Loucy (cell line): ENCODE measurements around the gene TMEM14A.
"Not testable (repeated sequence)": the region's sequence is repeated elsewhere in the genome, so short reads cannot be mapped to it uniquely, and the experiment has no call there.

ENCODE experiments used
- H2AFZ ChIP-seq: fragments of 200-600 bp; sonication (generic); 2 replicates; pipeline ENCODE4 v1.6.0; 2016; ENCODE audit warnings: antibody characterized with exemption, mild to moderate bottlenecking, low read length, moderate library complexity
- H3F3A ChIP-seq: fragments of 200-600 bp; 2 replicates; pipeline ENCODE4 v1.6.0; 2016; ENCODE audit warnings: antibody characterized with exemption, low read depth, mild to moderate bottlenecking
- H3K27me3 ChIP-seq: fragments of 200-600 bp; sonication (generic); 2 replicates; pipeline ENCODE4 v1.6.1; 2014; ENCODE audit warnings: low read length, mild to moderate bottlenecking; ENCODE audit not compliant: insufficient read depth, poor library complexity, severe bottlenecking
- H3K36me3 ChIP-seq: fragments of 200-600 bp; sonication (generic); 2 replicates; pipeline ENCODE4 v1.6.1; 2016; ENCODE audit warnings: low read length; ENCODE audit not compliant: insufficient read depth
- H3K4me1 ChIP-seq: fragments of 200-600 bp; sonication (generic); 2 replicates; pipeline ENCODE4 v1.5.1; 2014; ENCODE audit warnings: low read length, mild to moderate bottlenecking; ENCODE audit not compliant: insufficient read depth, poor library complexity, severe bottlenecking
- H3K4me2 ChIP-seq: fragments of 200-600 bp; sonication (generic); 2 replicates; pipeline ENCODE4 v1.6.0; 2014; ENCODE audit warnings: antibody characterized with exemption, low read length, low read depth, mild to moderate bottlenecking; ENCODE audit not compliant: poor library complexity, severe bottlenecking
- H3K4me3 ChIP-seq: fragments of 200-600 bp; sonication (generic); 2 replicates; pipeline ENCODE4 v1.5.1; 2014; ENCODE audit warnings: low read length, mild to moderate bottlenecking, mixed read lengths; ENCODE audit not compliant: poor library complexity, severe bottlenecking
- H3K79me2 ChIP-seq: fragments of 200-600 bp; sonication (generic); 2 replicates; pipeline ENCODE4 v1.6.1; 2014; ENCODE audit warnings: low read length; ENCODE audit not compliant: insufficient read depth
- H3K9ac ChIP-seq: fragments of 200-600 bp; sonication (generic); 2 replicates; pipeline ENCODE4 v1.6.0; 2014; ENCODE audit warnings: mild to moderate bottlenecking, low read depth, low read length, moderate library complexity; ENCODE audit not compliant: poor library complexity, severe bottlenecking
- H3K9me2 ChIP-seq: fragments of 200-600 bp; sonication (generic); replicated peaks from 2 replicates; pipeline ENCODE4 v1.6.1; 2016; ENCODE audit warnings: low read depth, low read length, mixed read lengths
- H3K9me3 ChIP-seq: fragments of 200-600 bp; sonication (generic); 2 replicates; pipeline ENCODE4 v1.6.1; 2014; ENCODE audit warnings: mild to moderate bottlenecking, antibody characterized with exemption, low read length, low read depth; ENCODE audit not compliant: insufficient read depth
- H4K20me1 ChIP-seq: fragments of 200-600 bp; sonication (generic); 2 replicates; pipeline ENCODE4 v1.6.0; 2014; ENCODE audit warnings: antibody characterized with exemption, low read length, mild to moderate bottlenecking; ENCODE audit not compliant: insufficient read depth, poor library complexity, severe bottlenecking
- CTCF ChIP-seq: fragments of 200-600 bp; sonication (generic); conservative IDR thresholded peaks from 2 replicates; pipeline ENCODE4 v1.5.1; 2014; ENCODE audit warnings: mild to moderate bottlenecking, antibody characterized with exemption, low read length
- EZH2phosphoT487 ChIP-seq: fragments of 200-600 bp; IDR thresholded peaks from 2 replicates; pipeline ENCODE4 v1.6.1; 2018; ENCODE audit warnings: antibody characterized with exemption, mild to moderate bottlenecking, moderate library complexity, borderline replicate concordance

TMEM14A gene

GRCh38 chr6:52696418-52696817 lies 25.5 kb downstream of the TMEM14A start:
- Histone ChIP-seq H3K36me3 (no peaks in the 10 kb centered on the region), H3K4me1 (no peaks in the 10 kb centered on the region), H3F3A (no peaks in the 10 kb centered on the region), H3K9ac (no peak overlapping the region), H3K4me2 (no peak overlapping the region), H2AFZ (no peak overlapping the region), H4K20me1 (no peaks in the 10 kb centered on the region), H3K9me3 (no peaks in the 10 kb centered on the region), H3K27me3 (no peaks in the 10 kb centered on the region), H3K79me2 (no peaks in the 10 kb centered on the region), H3K4me3 (no peak overlapping the region), H3K9me2 (no peaks in the 10 kb centered on the region)
- peak; percentile 33; the same call in 1 of the 2 replicates for TF ChIP-seq CTCF
- no peak for TF ChIP-seq EZH2phosphoT487

- Histone ChIP-seq H3K9me2 (no peaks in the 10 kb centered on the region), H3K36me3 (no peaks in the 10 kb centered on the region), H3K9ac (no peak overlapping the region), H3F3A (no peaks in the 10 kb centered on the region), H3K4me3 (no peak overlapping the region), H3K9me3 (no peaks in the 10 kb centered on the region), H4K20me1 (no peaks in the 10 kb centered on the region), H3K27me3 (no peaks in the 10 kb centered on the region), H3K4me2 (no peak overlapping the region), H2AFZ (no peak overlapping the region), H3K79me2 (no peaks in the 10 kb centered on the region), H3K4me1 (no peaks in the 10 kb centered on the region)
- no peak for TF ChIP-seq EZH2phosphoT487
These were observed 27.0 kb downstream of the TMEM14A start for GRCh38 chr6:52697903-52698302.

GRCh38 chr6:52704060-52704459 lies 33.1 kb downstream of the TMEM14A start:
- no peak overlapping the region for H3K4me3 ChIP-seq
- H3K9ac ChIP-seq: no peak overlapping the region
- no peak overlapping the region for H3K4me2 ChIP-seq
- H3F3A ChIP-seq: no peaks in the 10 kb centered on the region
- no peaks in the 10 kb centered on the region for H3K36me3 ChIP-seq
- no peaks in the 10 kb centered on the region for H3K9me3 ChIP-seq
- no peak overlapping the region for H2AFZ ChIP-seq
- H3K79me2 ChIP-seq: no peaks in the 10 kb centered on the region
- no peaks in the 10 kb centered on the region for H4K20me1 ChIP-seq
- no peaks in the 10 kb centered on the region for H3K9me2 ChIP-seq
- no peaks in the 10 kb centered on the region for H3K27me3 ChIP-seq
- TF ChIP-seq CTCF: no peak
- no peak for TF ChIP-seq EZH2phosphoT487
- H3K4me1 ChIP-seq: no peaks in the 10 kb centered on the region

GRCh38 chr6:52704781-52705502 lies 34.0 kb downstream of the TMEM14A start:
- not testable (repeated sequence) for H2AFZ ChIP-seq

More at GRCh38 chr6:52704781-52705502, 34.0 kb downstream of the TMEM14A start:
- H3K4me1 ChIP-seq, H3F3A ChIP-seq, H3K36me3 ChIP-seq, H4K20me1 ChIP-seq, H3K9ac ChIP-seq, H3K79me2 ChIP-seq, H3K27me3 ChIP-seq, H3K4me3 ChIP-seq, H3K9me3 ChIP-seq, H3K9me2 ChIP-seq, H3K4me2 ChIP-seq: not testable (repeated sequence)
